ENCODE results near the gene IYD. TPM values are rescaled to one million over a fixed set of nuclear protein-coding genes. Genes with fewer than 3 reads are reported as not detected.
A peak's percentile ranks its signal among the peaks of the same experiment; 100 is the strongest.

The IYD gene
- total RNA-seq, 1 experiment from 2014 or later: not detected

- Mint-ChIP-seq H3K27me3 (ENCODE audit: insufficient read depth, unreplicated experiment) (no peaks in the 10 kb centered on the region), H3K36me3 (ENCODE audit: insufficient read depth, unreplicated experiment) (no peaks in the 10 kb centered on the region), H3K27ac (ENCODE audit: low read depth, unreplicated experiment) (no peak overlapping the region), H3K9me3 (ENCODE audit: unreplicated experiment) (no peaks in the 10 kb centered on the region), H3K4me1 (ENCODE audit: insufficient read depth, unreplicated experiment) (peaks cover 15% of the 10 kb centered on the region), H3K4me3 (ENCODE audit: unreplicated experiment) (no peak overlapping the region)
- intact Hi-C loops (cut with micrococcal nuclease): no loop called here
- POLR2A ChIA-PET: no interaction called here
- TF ChIP-seq CTCF (IDR thresholded peaks at IDR 0.05; ENCODE audit: unreplicated experiment): no peak
- peak; percentile 24 for DNase-seq (ENCODE audit: unreplicated experiment)
- BruUV-seq (replicated peaks): no TSS peak
- CTCF ChIA-PET: interaction anchor here (0.8 to 5.7 kb wide), 3 partner anchors 15 to 409 kb away, joined by 4 to 29 read pairs (median 8); no protein-coding TSS in a partner anchor
Measured at GRCh38 chr6:150409576-150410066, 40.8 kb downstream of the IYD start.

GRCh38 chr6:150410399-150410798 lies 41.6 kb downstream of the IYD start:
- TF ChIP-seq CTCF (IDR thresholded peaks at IDR 0.05; ENCODE audit: unreplicated experiment): no peak
- BruUV-seq (replicated peaks): no TSS peak
- Mint-ChIP-seq H3K4me3 (ENCODE audit: unreplicated experiment) (no peak overlapping the region), H3K27me3 (ENCODE audit: insufficient read depth, unreplicated experiment) (no peaks in the 10 kb centered on the region), H3K4me1 (ENCODE audit: insufficient read depth, unreplicated experiment) (peaks cover 15% of the 10 kb centered on the region), H3K27ac (ENCODE audit: low read depth, unreplicated experiment) (no peak overlapping the region), H3K9me3 (ENCODE audit: unreplicated experiment) (no peaks in the 10 kb centered on the region), H3K36me3 (ENCODE audit: insufficient read depth, unreplicated experiment) (no peaks in the 10 kb centered on the region)
- intact Hi-C loops (cut with micrococcal nuclease): no loop called here
- POLR2A ChIA-PET: no interaction called here
- CTCF ChIA-PET: interaction anchor here (1.3 to 5.7 kb wide), 2 partner anchors 15 to 340 kb away, joined by 5 to 29 read pairs; no protein-coding TSS in a partner anchor
- no peak for DNase-seq (ENCODE audit: unreplicated experiment)

- DNase-seq (ENCODE audit: unreplicated experiment): no peak
- Mint-ChIP-seq H3K9me3 (ENCODE audit: unreplicated experiment) (no peaks in the 10 kb centered on the region), H3K27me3 (ENCODE audit: insufficient read depth, unreplicated experiment) (no peaks in the 10 kb centered on the region), H3K4me3 (ENCODE audit: unreplicated experiment) (no peak overlapping the region), H3K36me3 (ENCODE audit: insufficient read depth, unreplicated experiment) (no peaks in the 10 kb centered on the region), H3K4me1 (ENCODE audit: insufficient read depth, unreplicated experiment) (peaks cover 15% of the 10 kb centered on the region), H3K27ac (ENCODE audit: low read depth, unreplicated experiment) (no peak overlapping the region)
- BruUV-seq (replicated peaks): no TSS peak
- POLR2A ChIA-PET: no interaction called here
- CTCF ChIA-PET: interaction anchor here (1.3 to 5.7 kb wide), 2 partner anchors 16 to 341 kb away, joined by 5 to 29 read pairs; no protein-coding TSS in a partner anchor
- no peak for TF ChIP-seq CTCF (IDR thresholded peaks at IDR 0.05; ENCODE audit: unreplicated experiment)
- intact Hi-C loops (cut with micrococcal nuclease): no loop called here
Measured at GRCh38 chr6:150410906-150411305, 42.1 kb downstream of the IYD start.

- H3K4me3 Mint-ChIP-seq (ENCODE audit: unreplicated experiment): no peak overlapping the region
- CTCF ChIA-PET: interaction anchor here (0.9 to 1.4 kb wide), 3 partner anchors 341 to 405 kb away, joined by 3 to 4 read pairs (median 4); no protein-coding TSS in a partner anchor
Measured at GRCh38 chr6:150412221-150412620, 43.4 kb downstream of the IYD start.

More at GRCh38 chr6:150412221-150412620, 43.4 kb downstream of the IYD start:
- POLR2A ChIA-PET: no interaction called here
- DNase-seq (ENCODE audit: unreplicated experiment): no peak
- Mint-ChIP-seq H3K4me1 (ENCODE audit: insufficient read depth, unreplicated experiment) (peaks cover 16% of the 10 kb centered on the region), H3K36me3 (ENCODE audit: insufficient read depth, unreplicated experiment) (no peaks in the 10 kb centered on the region), H3K9me3 (ENCODE audit: unreplicated experiment) (no peaks in the 10 kb centered on the region), H3K27ac (ENCODE audit: low read depth, unreplicated experiment) (no peak overlapping the region), H3K27me3 (ENCODE audit: insufficient read depth, unreplicated experiment) (no peaks in the 10 kb centered on the region)
- intact Hi-C loops (cut with micrococcal nuclease): no loop called here
- TF ChIP-seq CTCF (IDR thresholded peaks at IDR 0.05; ENCODE audit: unreplicated experiment): no peak
- BruUV-seq (replicated peaks): no TSS peak

Measured in MCF 10A (cell line).